Measurements from ENCODE around the gene AATF. TPM values are rescaled to one million over a fixed set of nuclear protein-coding genes. Genes with fewer than 3 reads are reported as not detected.

Gene AATF
- total RNA-seq, 3 donors from 2014 or later: 34.4 to 47.2 (median 40.0) TPM

DNA sequence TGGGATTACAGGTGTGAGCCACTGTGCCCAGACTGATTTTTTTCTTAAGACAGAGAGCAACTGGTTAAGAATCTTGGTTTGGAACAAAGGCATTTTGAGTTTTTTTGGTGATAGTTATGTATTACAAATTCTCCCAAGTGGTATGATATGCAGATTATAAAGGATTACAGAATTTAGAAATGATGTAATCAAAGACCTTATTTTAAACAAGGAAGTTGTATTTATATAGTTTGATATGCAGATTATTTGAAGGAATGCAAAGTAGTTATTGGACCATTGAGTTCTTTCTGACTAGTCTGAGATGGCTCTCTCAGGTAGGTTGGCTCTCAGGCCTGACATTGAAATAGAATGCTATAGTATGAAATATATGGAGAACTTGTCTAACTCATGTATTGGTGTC is 34.9 kb downstream of the AATF start:
- no peak overlapping the region for H3K27ac ChIP-seq
- H3K4me1 ChIP-seq: peaks cover 0 to 10% of the 10 kb centered on the region in 2 donors
- intact Hi-C loops (cut with DNase I; ENCODE audit: low total_unique reads): no loop called here
- no peak for TF ChIP-seq POLR2A (IDR thresholded peaks at IDR 0.05)
- no peak for TF ChIP-seq POLR2AphosphoS5 (IDR thresholded peaks at IDR 0.05)
- no peak for TF ChIP-seq CTCF (IDR thresholded peaks at IDR 0.05)
- DNase-seq (ENCODE audit: low spot score in 2 of 2): no peak
- no peaks in the 10 kb centered on the region for H3K9me3 ChIP-seq
- H3K36me3 ChIP-seq: no peaks in the 10 kb centered on the region
- H3K27me3 ChIP-seq: no peaks in the 10 kb centered on the region
- H3K4me3 ChIP-seq: no peak overlapping the region

DNA sequence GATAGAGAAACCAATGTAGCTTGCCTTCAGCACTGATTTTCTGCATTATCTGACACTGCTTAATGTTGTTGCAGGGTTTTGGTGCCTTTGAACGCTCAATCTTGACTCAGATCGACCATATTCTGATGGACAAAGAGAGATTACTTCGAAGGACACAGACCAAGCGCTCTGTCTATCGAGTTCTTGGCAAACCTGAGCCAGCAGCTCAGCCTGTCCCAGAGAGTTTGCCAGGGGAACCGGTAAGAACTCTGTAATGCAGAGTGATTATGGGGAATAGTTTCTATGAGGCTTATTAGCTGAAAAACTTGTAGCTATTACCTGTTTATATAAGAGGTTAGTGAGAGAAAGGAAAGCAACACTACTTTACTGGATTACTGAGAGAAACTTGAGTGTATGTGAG is 40.4 kb downstream of the AATF start:
- H3K4me1 ChIP-seq: no peaks in the 10 kb centered on the region
- intact Hi-C loops (cut with DNase I; ENCODE audit: low total_unique reads): no loop called here
- no peak overlapping the region for H3K4me3 ChIP-seq
- H3K9me3 ChIP-seq: no peaks in the 10 kb centered on the region
- TF ChIP-seq CTCF (IDR thresholded peaks at IDR 0.05) (no peak), POLR2AphosphoS5 (IDR thresholded peaks at IDR 0.05) (no peak)
- no peaks in the 10 kb centered on the region for H3K36me3 ChIP-seq
- no peak for DNase-seq (ENCODE audit: low spot score in 2 of 2)
- no peaks in the 10 kb centered on the region for H3K27me3 ChIP-seq
- no peak overlapping the region for H3K27ac ChIP-seq

DNA sequence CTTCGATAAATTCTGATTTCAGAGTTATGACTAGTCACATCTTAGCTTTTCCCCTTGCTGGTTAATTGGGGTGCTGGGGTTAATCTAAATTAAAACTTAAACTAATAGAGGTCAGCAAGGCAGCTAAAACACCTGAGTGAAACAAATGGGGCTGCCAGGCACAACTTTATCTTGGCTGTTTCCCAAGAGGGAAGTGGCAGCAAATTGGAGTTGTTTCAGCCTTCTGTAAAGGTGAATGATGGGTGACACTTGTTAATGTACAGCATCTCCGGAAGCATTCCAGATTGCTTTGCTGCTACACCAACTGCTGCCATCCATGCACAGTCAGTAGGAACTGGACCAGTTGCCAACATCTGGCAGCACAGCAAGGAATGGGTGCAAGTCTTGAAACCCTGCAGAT is 43.9 kb downstream of the AATF start:
- H3K9me3 ChIP-seq: no peaks in the 10 kb centered on the region
- H3K4me1 ChIP-seq: no peaks in the 10 kb centered on the region
- no peak for DNase-seq (ENCODE audit: low spot score in 2 of 2)
- no peaks in the 10 kb centered on the region for H3K27me3 ChIP-seq
- TF ChIP-seq CTCF (IDR thresholded peaks at IDR 0.05) (no peak), POLR2AphosphoS5 (IDR thresholded peaks at IDR 0.05) (no peak), POLR2A (IDR thresholded peaks at IDR 0.05) (no peak)
- intact Hi-C loops (cut with DNase I; ENCODE audit: low total_unique reads): no loop called here
- H3K27ac ChIP-seq: no peak overlapping the region
- H3K36me3 ChIP-seq: no peaks in the 10 kb centered on the region
- no peak overlapping the region for H3K4me3 ChIP-seq

DNA sequence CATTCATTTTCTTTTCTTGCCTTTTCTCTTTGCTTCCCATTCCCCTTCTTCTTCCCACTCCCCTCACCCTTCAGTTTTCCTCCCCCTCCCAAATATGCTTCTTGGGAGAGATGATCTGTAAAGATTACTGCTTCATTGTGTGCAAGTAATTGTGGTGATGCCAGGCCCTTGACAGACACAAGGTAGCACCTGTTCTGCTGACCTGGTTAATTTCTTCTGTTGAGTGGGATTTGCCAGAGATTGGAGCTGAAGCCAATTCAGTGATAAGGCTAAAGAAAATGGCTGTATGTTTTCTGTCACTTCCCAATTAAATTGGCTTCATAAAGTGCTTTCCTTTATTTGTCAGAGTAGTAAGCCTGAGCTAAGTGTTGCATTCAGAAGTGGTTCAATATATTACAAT is 44.5 kb downstream of the AATF start:
- H3K4me1 ChIP-seq: no peaks in the 10 kb centered on the region
- H3K27me3 ChIP-seq: no peaks in the 10 kb centered on the region
- H3K36me3 ChIP-seq: no peaks in the 10 kb centered on the region
- DNase-seq (ENCODE audit: low spot score in 2 of 2): no peak
- no peak overlapping the region for H3K27ac ChIP-seq
- intact Hi-C loops (cut with DNase I; ENCODE audit: low total_unique reads): no loop called here
- no peak overlapping the region for H3K4me3 ChIP-seq
- no peaks in the 10 kb centered on the region for H3K9me3 ChIP-seq
- TF ChIP-seq POLR2AphosphoS5 (IDR thresholded peaks at IDR 0.05) (no peak), CTCF (IDR thresholded peaks at IDR 0.05) (no peak), POLR2A (IDR thresholded peaks at IDR 0.05) (no peak)

DNA sequence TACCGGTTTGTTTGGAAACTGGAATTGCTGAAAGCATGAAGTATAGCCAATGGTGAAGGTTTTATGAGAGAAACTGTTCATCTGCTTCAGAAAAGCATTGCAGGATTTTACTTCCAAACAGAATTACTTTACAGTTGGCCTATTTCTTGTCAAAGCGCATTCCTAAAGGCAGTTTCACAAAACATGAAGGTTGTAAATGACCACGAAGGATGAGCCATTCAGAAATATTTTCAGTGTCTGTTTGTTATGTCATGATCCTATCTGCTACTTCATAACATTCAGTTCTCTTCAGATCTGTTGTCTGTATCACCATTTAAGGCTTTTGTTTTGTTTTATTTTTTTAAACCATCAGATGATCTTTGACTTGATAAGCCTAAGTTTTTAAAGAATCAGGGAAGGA is 45.7 kb downstream of the AATF start:
- no peak for DNase-seq (ENCODE audit: low spot score in 2 of 2)
- Histone ChIP-seq H3K9me3 (no peaks in the 10 kb centered on the region), H3K36me3 (no peaks in the 10 kb centered on the region), H3K4me1 (no peaks in the 10 kb centered on the region), H3K4me3 (no peak overlapping the region), H3K27ac (no peak overlapping the region), H3K27me3 (no peaks in the 10 kb centered on the region)
- TF ChIP-seq POLR2AphosphoS5 (IDR thresholded peaks at IDR 0.05): no peak
- TF ChIP-seq POLR2A (IDR thresholded peaks at IDR 0.05): no peak
- no peak for TF ChIP-seq CTCF (IDR thresholded peaks at IDR 0.05)
- intact Hi-C loops (cut with DNase I; ENCODE audit: low total_unique reads): no loop called here

All from breast epithelium (tissue), 4 donors.